ENCODE results near the gene TRIM72.

TRIM72 gene

DNA sequence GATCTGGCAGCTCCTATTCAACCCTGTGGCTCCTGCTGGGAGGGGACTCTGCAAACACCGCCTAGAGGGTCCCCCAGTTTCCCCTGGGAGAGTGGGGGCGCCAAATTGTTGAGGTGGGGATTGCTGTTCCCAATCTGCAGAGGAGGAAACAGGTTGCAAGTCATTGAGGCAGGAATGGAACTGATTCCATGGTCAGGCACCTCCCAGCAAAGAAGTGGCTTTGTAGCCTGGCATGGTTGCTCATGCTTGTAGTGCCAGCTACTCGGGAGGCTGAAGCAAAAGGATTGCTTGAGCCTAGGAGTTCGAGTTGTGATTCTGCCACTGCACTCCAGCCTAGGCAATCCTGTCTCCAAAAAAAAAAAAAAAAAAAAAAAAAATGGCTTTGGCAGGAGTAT is 3.2 kb downstream of the TRIM72 start:
- Histone ChIP-seq H3K79me2 (ENCODE audit: insufficient read depth, low read length) (no peaks in the 10 kb centered on the region), H2AFZ (ENCODE audit: low read depth, low read length, severe bottlenecking) (no peak overlapping the region), H3K36me3 (ENCODE audit: low read length) (no peaks in the 10 kb centered on the region), H4K20me1 (ENCODE audit: low read depth, low read length) (no peaks in the 10 kb centered on the region), H3K4me3 (ENCODE audit: insufficient read depth, low read length, poor library complexity, severe bottlenecking) (no peak overlapping the region), H3K9me3 (ENCODE audit: insufficient read depth, low read length) (no peaks in the 10 kb centered on the region), H3K9ac (ENCODE audit: low read length) (no peak overlapping the region), H3K27me3 (ENCODE audit: low read length) (no peaks in the 10 kb centered on the region), H3K27ac (ENCODE audit: low read depth, low read length) (no peak overlapping the region), H3K4me2 (ENCODE audit: low read depth, low read length, poor library complexity, severe bottlenecking) (no peak overlapping the region), H3F3A (ENCODE audit: insufficient read depth) (no peaks in the 10 kb centered on the region), H3K9me2 (replicated peaks; ENCODE audit: insufficient read depth, low read length) (no peaks in the 10 kb centered on the region)
- no peak for TF ChIP-seq EZH2phosphoT487 (conservative IDR thresholded peaks at IDR 0.05; ENCODE audit: low read length)
- no peak for TF ChIP-seq CTCF (IDR thresholded peaks at IDR 0.05; ENCODE audit: insufficient read depth, low read length, poor library complexity, severe bottlenecking)

GRCh38 chr16:31219154-31219741 is 5.3 kb downstream of the TRIM72 start:
- Histone ChIP-seq H4K20me1 (ENCODE audit: low read depth, low read length) (no peaks in the 10 kb centered on the region), H3K9me3 (ENCODE audit: insufficient read depth, low read length) (no peaks in the 10 kb centered on the region), H3K9ac (ENCODE audit: low read length) (no peak overlapping the region), H3K4me2 (ENCODE audit: low read depth, low read length, poor library complexity, severe bottlenecking) (no peak overlapping the region), H3K9me2 (replicated peaks; ENCODE audit: insufficient read depth, low read length) (no peaks in the 10 kb centered on the region), H3K4me3 (ENCODE audit: insufficient read depth, low read length, poor library complexity, severe bottlenecking) (no peak overlapping the region), H2AFZ (ENCODE audit: low read depth, low read length, severe bottlenecking) (no peak overlapping the region), H3F3A (ENCODE audit: insufficient read depth) (no peaks in the 10 kb centered on the region), H3K36me3 (ENCODE audit: low read length) (no peaks in the 10 kb centered on the region), H3K27me3 (ENCODE audit: low read length) (no peaks in the 10 kb centered on the region), H3K27ac (ENCODE audit: low read depth, low read length) (no peak overlapping the region), H3K79me2 (ENCODE audit: insufficient read depth, low read length) (no peaks in the 10 kb centered on the region)
- TF ChIP-seq CTCF (IDR thresholded peaks at IDR 0.05; ENCODE audit: insufficient read depth, low read length, poor library complexity, severe bottlenecking) (no peak), EZH2phosphoT487 (conservative IDR thresholded peaks at IDR 0.05; ENCODE audit: low read length) (no peak)

- H2AFZ ChIP-seq (ENCODE audit: low read depth, low read length, severe bottlenecking) = no peak overlapping the region
- no peaks in the 10 kb centered on the region for H4K20me1 ChIP-seq (ENCODE audit: low read depth, low read length)
- no peak overlapping the region for H3K4me3 ChIP-seq (ENCODE audit: insufficient read depth, low read length, poor library complexity, severe bottlenecking)
- H3K36me3 ChIP-seq (ENCODE audit: low read length) = no peaks in the 10 kb centered on the region
- no peak overlapping the region for H3K9ac ChIP-seq (ENCODE audit: low read length)
- no peaks in the 10 kb centered on the region for H3K79me2 ChIP-seq (ENCODE audit: insufficient read depth, low read length)
- no peaks in the 10 kb centered on the region for H3K9me2 ChIP-seq (replicated peaks; ENCODE audit: insufficient read depth, low read length)
- H3K27ac ChIP-seq (ENCODE audit: low read depth, low read length) = no peak overlapping the region
- no peaks in the 10 kb centered on the region for H3F3A ChIP-seq (ENCODE audit: insufficient read depth)
- no peaks in the 10 kb centered on the region for H3K9me3 ChIP-seq (ENCODE audit: insufficient read depth, low read length)
- no peaks in the 10 kb centered on the region for H3K27me3 ChIP-seq (ENCODE audit: low read length)
- no peak overlapping the region for H3K4me2 ChIP-seq (ENCODE audit: low read depth, low read length, poor library complexity, severe bottlenecking)
- TF ChIP-seq CTCF (IDR thresholded peaks at IDR 0.05; ENCODE audit: insufficient read depth, low read length, poor library complexity, severe bottlenecking) (no peak), EZH2phosphoT487 (conservative IDR thresholded peaks at IDR 0.05; ENCODE audit: low read length) (no peak)
These were observed 7.6 kb downstream of the TRIM72 start for GRCh38 chr16:31221357-31222160.

All from SU-DHL-6 (cell line).